Fibroblast of peridontal ligament (primary cell): ENCODE data around the gene MLH3.
A peak's percentile ranks its signal among the peaks of the same experiment; 100 is the strongest.

Experiments used
- DNase-seq: peaks from one replicate; pipeline ENCODE4 v3.0.0-alpha.2; 2010; ENCODE audit errors: extremely low read depth

The MLH3 gene

GRCh38 chr14:75067212-75067611, 15.9 kb upstream of the MLH3 start:
- no peak for DNase-seq

- no peak for DNase-seq
Measured at GRCh38 chr14:75066691-75067090, 15.4 kb upstream of the MLH3 start.

DNA sequence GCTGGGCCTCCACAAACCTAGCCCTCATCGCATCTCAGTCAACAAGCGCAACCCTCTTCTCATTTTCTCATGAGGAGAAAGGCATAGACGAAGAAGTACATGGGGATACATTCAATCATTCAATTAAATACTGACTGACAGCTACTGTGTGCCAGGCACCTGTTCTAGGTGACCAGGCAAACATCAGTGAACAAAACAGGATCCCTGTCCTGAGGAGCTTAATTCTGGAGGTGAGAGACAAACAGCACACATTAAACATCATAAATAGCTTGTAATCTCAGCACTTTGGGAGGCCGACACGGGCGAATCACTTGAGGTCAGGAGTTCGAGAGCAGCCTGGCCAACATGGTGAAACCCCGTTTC, 12.9 kb upstream of the MLH3 start:
- no peak for DNase-seq

DNA sequence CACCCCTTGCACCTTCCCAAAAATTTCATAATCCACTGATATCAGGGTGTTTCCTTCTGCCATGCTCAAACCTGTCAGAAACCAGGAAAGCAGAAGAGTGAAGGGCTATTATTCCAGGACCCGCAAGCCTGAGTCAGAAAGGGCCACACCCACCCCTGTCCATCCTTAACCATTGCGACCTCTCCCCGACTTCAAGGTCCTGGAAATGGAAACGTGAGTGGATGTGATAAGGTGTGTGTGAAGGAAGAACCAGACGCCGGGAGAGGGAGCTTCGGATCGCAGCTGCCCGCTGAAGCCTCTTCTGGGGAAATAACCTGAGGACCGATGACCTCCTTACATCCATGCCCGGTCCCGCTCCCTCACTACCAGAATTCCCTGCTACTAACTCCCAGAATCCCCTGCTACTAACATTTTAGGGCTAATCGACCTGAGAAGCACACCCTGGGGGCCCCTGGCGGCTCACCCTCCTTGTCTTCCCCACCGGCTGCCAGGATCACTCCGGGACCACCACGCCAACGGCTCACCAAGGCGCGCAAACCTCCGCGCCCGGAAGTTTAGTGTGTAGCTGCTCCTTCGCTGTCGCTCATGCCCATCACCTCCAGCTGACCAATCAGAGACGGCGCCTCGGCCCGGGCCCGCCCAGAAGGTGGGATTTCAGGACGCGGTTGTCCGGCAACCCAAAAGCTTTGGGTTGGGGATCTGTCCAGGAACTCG, 12.4 kb upstream of the MLH3 start, which contains the start of gene ACYP1:
TSS of gene ACYP1 (minus strand) at position 534 of the 714 bp plus-strand sequence. CDS start at position 63, 471 bp downstream.
- peak; percentile 86 for DNase-seq

DNA sequence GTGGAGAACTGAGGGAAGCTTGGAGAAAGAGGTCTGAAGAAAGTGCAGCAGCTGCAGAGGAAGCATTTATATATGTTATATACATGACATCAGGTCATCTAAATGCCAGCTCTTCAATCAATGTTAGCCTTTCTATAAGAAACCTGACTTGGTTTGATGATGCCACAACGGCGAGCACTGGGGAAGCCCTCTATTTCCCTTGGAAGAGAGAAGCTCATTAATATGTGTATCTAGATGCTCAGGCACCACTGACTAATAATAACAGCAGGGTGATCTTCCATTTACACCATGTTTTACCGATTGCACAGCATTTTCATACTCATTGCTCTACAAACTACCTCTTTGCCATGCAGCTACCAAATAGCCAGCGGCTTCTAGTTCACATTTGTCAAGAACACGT, 11.7 kb upstream of the MLH3 start:
- no peak for DNase-seq

DNA sequence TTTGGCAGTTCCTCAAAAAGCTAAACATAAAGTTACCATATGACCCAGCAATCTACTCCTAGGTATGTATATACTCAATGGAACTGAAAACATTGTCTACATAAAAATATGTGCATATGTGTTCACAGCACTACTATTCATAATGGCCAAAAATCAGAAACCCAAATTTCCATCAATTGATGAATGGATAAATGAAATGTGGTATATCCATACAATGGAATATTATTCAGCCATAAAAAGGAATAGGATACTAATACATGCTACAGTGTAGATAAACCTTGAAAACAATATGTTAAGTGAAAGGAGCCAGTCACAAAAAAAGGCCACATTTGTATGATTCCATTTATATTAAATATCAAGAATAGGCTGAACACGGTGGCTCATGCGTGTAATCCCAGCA, 9.2 kb upstream of the MLH3 start:
- DNase-seq, result no peak

DNA sequence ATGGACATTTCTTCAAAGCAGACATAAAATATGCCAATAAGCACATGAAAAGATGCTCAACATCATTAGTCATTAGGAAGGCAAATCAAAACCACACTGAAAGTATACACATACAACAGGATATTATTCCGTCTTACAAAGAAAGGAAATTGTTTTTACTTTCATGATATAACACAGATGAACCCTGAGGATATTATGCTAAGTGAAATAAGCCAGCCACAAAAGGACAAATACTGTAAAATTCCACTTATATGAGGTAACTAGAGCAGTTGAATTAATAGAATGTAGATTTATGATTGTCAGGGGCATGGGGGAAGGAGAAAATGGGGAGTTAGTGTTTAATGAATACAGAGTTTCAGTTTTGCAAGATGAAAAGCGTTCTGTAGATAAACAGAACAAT, 8.4 kb upstream of the MLH3 start:
- DNase-seq, result peak; percentile 20

GRCh38 chr14:75054421-75054820, 3.2 kb upstream of the MLH3 start:
- peak; percentile 40 for DNase-seq

GRCh38 chr14:75053396-75054291, 2.4 kb upstream of the MLH3 start:
- peak; percentile 83 for DNase-seq

GRCh38 chr14:75051556-75051899, 261 bp upstream of the MLH3 start:
- DNase-seq, result no peak

DNA sequence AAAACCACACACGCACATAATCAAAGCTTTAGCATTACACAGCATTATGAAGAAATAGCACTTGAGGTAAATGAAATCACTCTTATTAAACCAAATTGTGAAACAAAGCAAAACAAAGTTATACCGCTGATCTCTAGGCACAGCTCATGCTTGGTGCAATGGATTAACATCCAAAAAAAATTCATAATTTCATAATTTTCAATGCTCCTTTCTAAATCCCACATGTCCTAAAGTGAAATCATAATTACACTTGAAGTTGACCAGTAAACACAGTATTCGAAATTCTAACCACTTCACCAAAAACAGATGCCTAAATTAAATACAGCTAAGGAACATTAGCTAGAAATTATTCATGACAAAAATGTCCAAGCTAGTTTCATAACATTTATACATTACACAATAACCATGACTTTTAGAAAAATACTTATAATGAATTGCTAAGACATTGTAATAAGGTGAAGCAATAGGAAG, 1.5 kb downstream of the MLH3 start:
- peak; percentile 97 for DNase-seq

- DNase-seq, result no peak
Measured at GRCh38 chr14:75049136-75049535, 2.1 kb downstream of the MLH3 start.

- DNase-seq, result no peak
Measured at GRCh38 chr14:75048101-75048500, 3.2 kb downstream of the MLH3 start.

DNA sequence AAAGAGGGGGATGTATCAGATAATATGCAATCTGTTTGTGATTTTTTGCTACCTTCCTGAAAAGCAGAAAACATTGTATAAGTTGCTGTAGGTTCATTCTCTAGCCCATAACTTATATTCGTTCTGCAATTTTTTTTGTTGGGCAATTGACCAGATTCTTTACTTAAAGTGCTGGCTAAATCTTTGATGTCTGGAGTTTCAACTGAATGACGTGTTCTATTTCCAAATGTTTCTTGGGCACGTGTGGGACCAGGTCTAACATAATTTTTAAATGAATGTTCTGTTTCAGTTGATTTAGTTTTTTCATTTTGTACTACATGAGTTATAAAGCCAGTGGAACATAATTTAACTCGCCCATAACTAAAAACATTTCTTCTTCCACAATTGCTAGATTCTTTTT, 3.8 kb downstream of the MLH3 start:
- peak; percentile 26 for DNase-seq

DNA sequence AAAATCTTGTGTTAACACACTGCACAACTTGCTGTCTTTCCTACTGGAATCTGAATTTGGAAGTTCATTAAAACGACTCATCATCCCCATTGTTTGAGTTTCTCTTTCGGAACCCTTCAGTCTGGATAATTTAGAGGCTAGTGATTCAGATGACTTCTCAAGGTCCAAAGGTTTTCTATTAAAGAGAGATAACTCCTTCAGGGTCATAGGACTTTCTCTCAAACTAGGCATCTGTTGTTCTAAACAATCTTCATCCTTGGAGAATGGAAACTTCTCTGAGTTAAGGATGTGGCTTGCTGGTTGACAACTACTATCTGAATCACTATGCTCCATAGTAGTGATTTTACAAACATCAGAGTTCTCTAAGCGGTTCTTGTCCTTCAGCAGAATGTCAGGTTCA, 4.4 kb downstream of the MLH3 start:
- DNase-seq, result peak; percentile 27

DNA sequence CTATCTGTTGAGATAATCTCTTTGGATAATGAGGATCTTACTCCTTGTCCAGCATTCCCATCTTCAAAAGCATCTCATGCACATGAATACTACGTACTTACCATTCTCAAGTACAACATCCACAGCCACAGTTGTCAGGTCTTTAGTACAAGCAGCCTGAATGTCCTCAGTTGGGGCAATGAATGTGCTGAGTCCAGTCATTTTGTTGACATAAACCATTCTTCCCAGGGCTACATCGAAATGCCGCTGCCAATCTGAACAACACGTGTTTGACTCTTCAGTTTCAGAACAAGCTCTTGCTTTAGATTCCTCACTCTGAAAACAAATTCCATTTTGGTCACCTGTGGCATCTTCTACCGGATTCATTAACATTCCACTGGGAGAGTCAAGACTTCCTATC, 5.0 kb downstream of the MLH3 start:
- DNase-seq, result no peak

DNA sequence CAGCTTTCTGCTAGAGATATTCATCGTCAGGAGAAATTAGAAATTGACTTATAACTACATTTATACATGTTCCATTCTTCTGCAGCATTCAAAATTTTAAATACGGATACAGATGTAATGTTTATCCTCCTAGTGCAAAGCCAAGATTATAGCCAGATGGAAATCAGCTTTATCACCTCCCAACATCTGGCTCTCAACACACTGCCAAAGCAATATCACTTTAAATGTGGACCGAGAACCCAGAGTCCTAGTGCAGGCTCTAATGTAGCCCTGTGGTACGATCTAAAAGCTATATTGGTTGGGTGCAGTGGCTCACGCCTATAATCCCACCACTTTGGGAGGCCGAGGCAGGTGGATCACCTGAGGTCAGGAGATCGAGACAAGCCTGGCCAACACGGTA, 6.5 kb downstream of the MLH3 start:
- peak; percentile 35 for DNase-seq

DNA sequence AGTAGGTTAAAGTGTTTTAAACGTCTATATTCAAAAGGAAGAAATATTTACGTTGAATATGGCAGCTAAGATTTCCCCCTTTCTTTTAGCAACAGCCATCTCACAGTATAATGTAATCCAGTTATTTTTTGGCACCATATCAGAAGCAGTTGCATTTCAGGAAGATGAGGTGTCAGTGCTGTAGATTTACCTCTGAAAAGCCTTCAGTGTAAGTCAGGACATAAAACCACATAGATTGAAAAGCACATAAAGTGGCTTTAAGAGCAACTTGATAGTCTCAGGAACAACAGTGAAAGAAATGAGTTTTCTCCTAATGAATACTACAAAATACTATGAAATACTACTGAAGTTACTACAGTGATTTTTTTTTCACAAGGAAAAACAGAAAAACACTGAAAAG, 6.9 kb downstream of the MLH3 start:
- DNase-seq, result peak; percentile 55

DNA sequence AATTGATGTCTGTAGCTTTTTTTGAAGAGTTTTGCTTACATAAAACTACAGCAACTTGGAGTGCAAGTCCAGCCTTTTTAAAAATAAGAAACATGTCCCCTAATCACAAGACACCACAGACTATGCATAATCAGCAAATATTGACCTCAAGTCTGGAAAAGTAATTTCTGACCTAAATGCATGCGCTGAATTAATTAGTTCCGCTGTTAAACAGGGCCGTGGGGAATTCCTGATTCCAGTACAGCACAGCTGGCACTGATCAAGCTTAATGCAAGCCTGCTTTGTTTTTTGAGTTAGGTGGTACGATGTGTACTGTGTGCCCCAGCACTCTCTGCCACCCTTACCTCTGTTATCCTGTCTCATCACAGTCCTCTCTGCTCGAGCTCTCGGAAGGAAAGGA, 9.2 kb downstream of the MLH3 start:
- peak; percentile 54 for DNase-seq

DNA sequence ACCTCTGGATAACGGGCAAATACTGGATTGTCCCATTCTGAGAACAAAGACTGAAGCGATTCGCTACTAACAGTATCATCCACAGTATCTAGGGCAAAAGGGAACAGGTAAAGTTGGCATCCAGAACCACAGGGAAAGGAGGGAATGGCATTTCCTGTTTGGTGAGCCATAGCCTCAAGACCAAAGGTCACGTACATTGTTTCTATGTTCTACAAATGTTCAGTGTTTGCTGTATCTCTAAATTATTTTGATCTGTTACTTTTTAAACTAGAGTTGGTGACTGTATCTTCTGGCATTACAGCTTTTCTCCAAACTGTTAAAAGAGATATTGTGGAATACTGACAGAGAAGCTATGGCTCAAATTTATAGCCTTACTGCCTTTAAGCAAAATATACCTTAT, 9.7 kb downstream of the MLH3 start:
- no peak for DNase-seq

DNA sequence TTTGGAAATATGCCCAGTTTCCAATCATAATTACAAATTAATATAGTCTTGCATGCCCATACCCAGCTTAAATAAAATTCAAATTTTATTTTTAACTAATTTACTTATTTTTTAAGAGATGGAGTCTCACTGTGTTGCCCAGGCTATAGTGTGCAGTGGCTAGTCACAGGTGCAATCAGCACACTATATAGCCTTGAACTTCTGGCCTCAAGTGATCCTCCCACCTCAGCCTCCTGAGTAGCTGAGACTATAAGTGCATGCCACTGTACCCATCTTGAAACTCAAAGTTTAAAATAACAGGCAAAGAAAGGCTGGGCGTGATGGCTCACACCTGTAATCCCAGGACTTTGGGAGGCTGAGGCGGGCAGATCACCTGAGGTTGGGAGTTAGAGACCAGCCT, 10.3 kb downstream of the MLH3 start:
- no peak for DNase-seq

DNA sequence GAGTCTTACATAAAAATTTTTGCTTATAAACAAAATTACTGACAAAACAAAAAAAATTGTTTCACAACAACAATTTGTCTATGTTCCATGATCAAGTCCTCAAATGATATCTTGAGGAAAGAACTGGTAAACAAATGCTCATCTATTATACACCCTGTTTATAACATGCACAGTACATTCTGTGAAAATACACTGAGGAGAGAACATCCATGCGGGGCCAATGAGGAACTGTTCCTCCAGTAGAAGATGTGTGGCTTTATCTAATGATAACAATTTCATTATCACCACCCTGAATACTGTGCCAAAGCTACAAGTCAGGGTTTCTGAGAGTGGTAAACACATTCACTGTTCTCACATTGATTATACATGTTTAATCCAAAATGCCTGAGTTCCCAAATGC, 10.8 kb downstream of the MLH3 start:
- DNase-seq, result no peak

GRCh38 chr14:75032939-75033338, 18.3 kb downstream of the MLH3 start:
- DNase-seq, result no peak
